Liver (tissue), 9 donors: Measurements from ENCODE around the gene PDRG1. TPM values are rescaled to one million over a fixed set of nuclear protein-coding genes. Genes with fewer than 3 reads are reported as not detected.

Source experiments
- DNase-seq: peaks from one replicate; pipeline ENCODE4 v3.0.0-alpha.2; 2017; ENCODE audit warnings: low spot score
- H3K27ac ChIP-seq, 2 donors: one replicate each; pipeline ENCODE4 v1.7.0; 2013; ENCODE audit warnings: inconsistent platforms in 2 of 2, low read length in 2 of 2, control low read depth in 1 of 2, low read depth in 1 of 2, mild to moderate bottlenecking in 1 of 2
- H3K27me3 ChIP-seq, 4 donors: one replicate each; pipeline versions ENCODE4 v1.6.1 to v1.7.0; 2013; ENCODE audit warnings: low read length in 3 of 4, inconsistent platforms in 1 of 4, mild to moderate bottlenecking in 1 of 4, moderate library complexity in 1 of 4; ENCODE audit not compliant: control insufficient read depth in 4 of 4, insufficient read depth in 4 of 4
- H3K36me3 ChIP-seq, 4 donors: one replicate each; pipeline versions ENCODE4 v1.6.1 to v1.7.0; 2013; ENCODE audit warnings: low read length in 3 of 4, mild to moderate bottlenecking in 3 of 4, low read depth in 1 of 4, moderate library complexity in 1 of 4; ENCODE audit not compliant: control insufficient read depth in 4 of 4, insufficient read depth in 3 of 4
- H3K4me1 ChIP-seq, 4 donors: one replicate each; pipeline versions ENCODE4 v1.6.1 to v1.7.0; 2013; ENCODE audit warnings: low read length in 3 of 4, mild to moderate bottlenecking in 3 of 4, moderate library complexity in 1 of 4; ENCODE audit not compliant: control insufficient read depth in 4 of 4, insufficient read depth in 4 of 4
- H3K4me3 ChIP-seq, 3 donors: one replicate each; pipeline versions ENCODE4 v1.6.1 to v1.7.0; 2013; ENCODE audit warnings: low read length in 3 of 3, control low read depth in 1 of 3, low read depth in 1 of 3, mild to moderate bottlenecking in 1 of 3
- H3K9ac ChIP-seq, 2 donors: one replicate each; pipeline ENCODE4 v1.7.0; 2013; ENCODE audit warnings: low read length in 2 of 2, mild to moderate bottlenecking in 2 of 2, moderate library complexity in 2 of 2, control low read depth in 1 of 2, low read depth in 1 of 2
- H3K9me3 ChIP-seq, 4 donors: one replicate each; pipeline versions ENCODE4 v1.6.1 to v1.7.0; 2013; ENCODE audit warnings: low read length in 3 of 4; ENCODE audit not compliant: control insufficient read depth in 4 of 4
- EGR1 ChIP-seq, 2 donors: IDR thresholded peaks; 2 replicates each; pipeline ENCODE4 v1.6.1; 2016 to 2018; ENCODE audit warnings: antibody characterized with exemption in 2 of 2, low read depth in 2 of 2
- FOXA1 ChIP-seq: IDR thresholded peaks from 2 replicates; pipeline ENCODE4 v1.6.1; 2016; ENCODE audit warnings: antibody characterized with exemption
- FOXA2 ChIP-seq: IDR thresholded peaks from 2 replicates; pipeline ENCODE4 v1.6.1; 2016; ENCODE audit warnings: antibody characterized with exemption
- GABPA ChIP-seq, 2 donors: IDR thresholded peaks in 1 of 2; conservative IDR thresholded peaks in 1 of 2; 2 replicates each; pipeline ENCODE4 v1.6.1; 2016; ENCODE audit warnings: antibody characterized with exemption in 2 of 2, mild to moderate bottlenecking in 1 of 2, moderate library complexity in 1 of 2
- HNF4A ChIP-seq, 2 donors: conservative IDR thresholded peaks; 2 replicates each; pipeline ENCODE4 v1.6.1; 2016; ENCODE audit warnings: antibody characterized with exemption in 2 of 2, mild to moderate bottlenecking in 2 of 2
- HNF4G ChIP-seq: IDR thresholded peaks from 2 replicates; pipeline ENCODE4 v1.6.1; 2016; ENCODE audit warnings: antibody characterized with exemption
- MAX ChIP-seq: IDR thresholded peaks from 2 replicates; pipeline ENCODE4 v1.6.1; 2016; ENCODE audit warnings: antibody characterized with exemption
- NR2F2 ChIP-seq: IDR thresholded peaks from 2 replicates; pipeline ENCODE4 v1.6.1; 2016; ENCODE audit warnings: antibody characterized with exemption
- RAD21 ChIP-seq, 2 donors: IDR thresholded peaks; 2 replicates each; pipeline ENCODE4 v1.6.1; 2016; ENCODE audit warnings: antibody characterized with exemption in 2 of 2, mild to moderate bottlenecking in 2 of 2
- REST ChIP-seq: IDR thresholded peaks from 2 replicates; pipeline ENCODE4 v1.6.1; 2016; ENCODE audit warnings: antibody characterized with exemption, mild to moderate bottlenecking
- SP1 ChIP-seq: IDR thresholded peaks from 2 replicates; pipeline ENCODE4 v1.6.1; 2018; ENCODE audit warnings: antibody characterized with exemption, mild to moderate bottlenecking
- TAF1 ChIP-seq: conservative IDR thresholded peaks from 2 replicates; pipeline ENCODE4 v1.6.1; 2016; ENCODE audit warnings: antibody characterized with exemption, mild to moderate bottlenecking
- YY1 ChIP-seq: IDR thresholded peaks from 2 replicates; pipeline ENCODE4 v1.6.1; 2016; ENCODE audit warnings: antibody characterized with exemption, mild to moderate bottlenecking
- ZBTB33 ChIP-seq: IDR thresholded peaks from 2 replicates; pipeline ENCODE4 v1.6.1; 2016; ENCODE audit warnings: antibody characterized with exemption
- WGBS: extraction: QIAGEN DNeasy Blood & Tissue Kit; methylation state at CpG from one replicate; pipeline ENCODE4 v1.1.7; 2013; 5-methylcytosine and 5-hydroxymethylcytosine counted together
- polyA plus RNA-seq, 2 donors: library from polyadenylated mRNA; stranded (reverse) in 1 of 2; unstranded in 1 of 2; fragments of 200-250 nt in 1 of 2; fragments of >200 nt in 1 of 2; fragmentation: Nextera tagmentation in 1 of 2; extraction: Ambion mirVana in 1 of 2; gene quantifications; one replicate each; pipeline versions ENCODE4 v1.2.1 to v1.2.3, GENCODE V29; 2013 to 2015
- total RNA-seq, 2 donors: library from RNA; depleted of rRNA; stranded (reverse); fragments of >200 nt; gene quantifications; one replicate each; pipeline ENCODE4 v1.2.3, GENCODE V29; 2014
- TF ChIP-seq, protein P1 (sequence below): fragments of 150-350 bp; IDR thresholded peaks from 2 replicates; pipeline ENCODE4 v1.5.1; 2017; ENCODE audit warnings: improper control_type of control experiment, low read depth, low read length; ENCODE audit not compliant: missing input control
- TF ChIP-seq, protein P2 (sequence below): IDR thresholded peaks from 2 replicates; pipeline ENCODE4 v1.6.1; 2016; ENCODE audit warnings: antibody characterized with exemption
- donor health status: healthy.
- donor health status: healthy.
- donor health status: healthy.
- donor health status: healthy.
- donor health status: healthy.

The PDRG1 gene
- total and polyA plus RNA-seq, 4 donors, result 2.2 to 8.0 (median 3.6) TPM

DNA sequence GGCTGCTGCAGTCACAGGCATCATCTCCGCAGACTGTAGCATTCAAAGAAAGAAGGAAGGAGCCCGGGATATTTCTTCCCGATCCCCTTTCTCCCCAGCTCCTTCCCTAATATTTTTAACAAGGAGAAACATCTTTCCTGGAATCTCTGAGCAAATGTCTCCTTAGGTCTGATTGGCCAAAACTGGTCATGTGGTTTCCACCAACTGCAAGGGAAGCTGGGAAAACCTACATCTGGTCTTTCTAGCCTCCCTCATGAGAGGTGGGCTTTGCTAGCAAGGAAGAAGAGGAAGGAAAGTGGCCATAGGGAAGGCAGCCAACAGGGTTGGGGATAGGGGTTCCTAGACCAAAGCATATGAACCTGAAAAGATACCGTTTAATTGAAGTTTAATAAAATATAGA, 35.1 kb downstream of the PDRG1 start:
- no peak for DNase-seq
- no peak for TF ChIP-seq YY1
- TF ChIP-seq FOXA1, result no peak
- TF ChIP-seq, protein P1, sequence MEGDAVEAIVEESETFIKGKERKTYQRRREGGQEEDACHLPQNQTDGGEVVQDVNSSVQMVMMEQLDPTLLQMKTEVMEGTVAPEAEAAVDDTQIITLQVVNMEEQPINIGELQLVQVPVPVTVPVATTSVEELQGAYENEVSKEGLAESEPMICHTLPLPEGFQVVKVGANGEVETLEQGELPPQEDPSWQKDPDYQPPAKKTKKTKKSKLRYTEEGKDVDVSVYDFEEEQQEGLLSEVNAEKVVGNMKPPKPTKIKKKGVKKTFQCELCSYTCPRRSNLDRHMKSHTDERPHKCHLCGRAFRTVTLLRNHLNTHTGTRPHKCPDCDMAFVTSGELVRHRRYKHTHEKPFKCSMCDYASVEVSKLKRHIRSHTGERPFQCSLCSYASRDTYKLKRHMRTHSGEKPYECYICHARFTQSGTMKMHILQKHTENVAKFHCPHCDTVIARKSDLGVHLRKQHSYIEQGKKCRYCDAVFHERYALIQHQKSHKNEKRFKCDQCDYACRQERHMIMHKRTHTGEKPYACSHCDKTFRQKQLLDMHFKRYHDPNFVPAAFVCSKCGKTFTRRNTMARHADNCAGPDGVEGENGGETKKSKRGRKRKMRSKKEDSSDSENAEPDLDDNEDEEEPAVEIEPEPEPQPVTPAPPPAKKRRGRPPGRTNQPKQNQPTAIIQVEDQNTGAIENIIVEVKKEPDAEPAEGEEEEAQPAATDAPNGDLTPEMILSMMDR, result no peak
- TF ChIP-seq RAD21 (IDR thresholded peaks at IDR 0.05), result no peak
- TF ChIP-seq FOXA2, result no peak
- no peak for TF ChIP-seq NR2F2
- TF ChIP-seq SP1, result no peak
- TF ChIP-seq MAX, result no peak
- TF ChIP-seq GABPA (IDR thresholded peaks at IDR 0.05 in 1 of 2, conservative IDR thresholded peaks at IDR 0.05 in 1 of 2), result no peak
- TF ChIP-seq ZBTB33, result no peak
- no peak for TF ChIP-seq REST
- TF ChIP-seq HNF4G, result no peak
- TF ChIP-seq, protein P2, sequence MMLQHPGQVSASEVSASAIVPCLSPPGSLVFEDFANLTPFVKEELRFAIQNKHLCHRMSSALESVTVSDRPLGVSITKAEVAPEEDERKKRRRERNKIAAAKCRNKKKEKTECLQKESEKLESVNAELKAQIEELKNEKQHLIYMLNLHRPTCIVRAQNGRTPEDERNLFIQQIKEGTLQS, result no peak
- TF ChIP-seq EGR1 (IDR thresholded peaks at IDR 0.05; ENCODE audit: low read depth in 2 of 2), result no peak
- TF ChIP-seq HNF4A (conservative IDR thresholded peaks at IDR 0.05), result no peak
- TF ChIP-seq TAF1, result no peak
- 83% methylated on average over 4 of the region's 4 CpGs for WGBS

More for the DNA sequence above, 35.1 kb downstream of the PDRG1 start:
- Histone ChIP-seq H3K36me3 (no peaks in the 10 kb centered on the region), H3K9ac (no peak overlapping the region), H3K27ac (no peak overlapping the region), H3K4me3 (no peak overlapping the region), H3K4me1 (no peaks in the 10 kb centered on the region), H3K9me3 (no peaks in the 10 kb centered on the region), H3K27me3 (peaks cover 0 to 7% (median 0%) of the 10 kb centered on the region in 4 donors)
